ENCODE measurements around the gene SLC6A8.

The SLC6A8 gene

DNA sequence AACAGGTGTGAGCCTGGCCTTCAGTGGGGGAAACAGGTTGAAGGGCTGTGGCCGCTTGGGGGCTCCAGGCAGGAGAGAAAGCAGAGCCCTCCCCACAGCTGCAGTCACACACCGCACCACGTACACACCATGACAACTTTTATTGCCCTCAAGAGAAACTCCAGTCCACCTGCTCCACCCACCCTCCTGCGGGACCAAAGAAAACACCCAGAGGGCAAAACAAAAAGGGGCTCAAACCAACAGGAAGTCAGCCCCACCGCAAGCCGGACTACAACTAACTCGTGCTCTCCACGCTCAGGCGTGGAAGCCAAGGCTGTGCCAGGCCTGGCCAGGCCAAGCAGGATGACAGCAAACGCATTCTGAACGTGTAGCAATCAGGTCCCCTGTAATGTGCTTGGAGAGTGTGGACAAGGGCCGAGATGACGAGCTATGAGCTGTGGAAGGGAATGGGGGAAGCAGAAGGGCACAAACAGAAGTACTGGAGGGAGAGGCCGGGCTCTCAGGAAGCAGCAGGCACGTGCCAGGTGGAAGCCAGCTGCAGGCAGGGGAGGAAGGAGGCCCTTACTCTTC, 12.7 kb downstream of the SLC6A8 start:
- Histone ChIP-seq H3K36me3 (ENCODE audit: insufficient read depth, low read length) (peaks cover 38% of the 10 kb centered on the region), H3K4me1 (ENCODE audit: insufficient read depth, low read length) (no peaks in the 10 kb centered on the region), H2AFZ (ENCODE audit: low read depth, low read length) (no peak overlapping the region), H3K27me3 (ENCODE audit: insufficient read depth, low read length, poor library complexity) (no peaks in the 10 kb centered on the region), H4K20me1 (ENCODE audit: insufficient read depth, low read length) (no peaks in the 10 kb centered on the region), H3K79me2 (ENCODE audit: insufficient read depth, low read length) (no peaks in the 10 kb centered on the region), H3K4me3 (ENCODE audit: low read depth in 1 of 2, low read length in 2 of 2) (no peak overlapping the region), H3K27ac (ENCODE audit: low read length) (no peak overlapping the region), H3K9me3 (ENCODE audit: insufficient read depth, low read length, severe bottlenecking) (no peaks in the 10 kb centered on the region), H3K4me2 (ENCODE audit: insufficient read depth, low read length) (no peak overlapping the region), H3K9ac (ENCODE audit: low read depth, low read length) (no peak overlapping the region)
- DNase-seq = no peak
- no peak for ATAC-seq (ENCODE audit: insufficient read depth, low read depth)
- TF ChIP-seq EZH2 (IDR thresholded peaks at IDR 0.05; ENCODE audit: borderline replicate concordance, low read depth, low read length, severe bottlenecking) = no peak
- TF ChIP-seq, protein P1, sequence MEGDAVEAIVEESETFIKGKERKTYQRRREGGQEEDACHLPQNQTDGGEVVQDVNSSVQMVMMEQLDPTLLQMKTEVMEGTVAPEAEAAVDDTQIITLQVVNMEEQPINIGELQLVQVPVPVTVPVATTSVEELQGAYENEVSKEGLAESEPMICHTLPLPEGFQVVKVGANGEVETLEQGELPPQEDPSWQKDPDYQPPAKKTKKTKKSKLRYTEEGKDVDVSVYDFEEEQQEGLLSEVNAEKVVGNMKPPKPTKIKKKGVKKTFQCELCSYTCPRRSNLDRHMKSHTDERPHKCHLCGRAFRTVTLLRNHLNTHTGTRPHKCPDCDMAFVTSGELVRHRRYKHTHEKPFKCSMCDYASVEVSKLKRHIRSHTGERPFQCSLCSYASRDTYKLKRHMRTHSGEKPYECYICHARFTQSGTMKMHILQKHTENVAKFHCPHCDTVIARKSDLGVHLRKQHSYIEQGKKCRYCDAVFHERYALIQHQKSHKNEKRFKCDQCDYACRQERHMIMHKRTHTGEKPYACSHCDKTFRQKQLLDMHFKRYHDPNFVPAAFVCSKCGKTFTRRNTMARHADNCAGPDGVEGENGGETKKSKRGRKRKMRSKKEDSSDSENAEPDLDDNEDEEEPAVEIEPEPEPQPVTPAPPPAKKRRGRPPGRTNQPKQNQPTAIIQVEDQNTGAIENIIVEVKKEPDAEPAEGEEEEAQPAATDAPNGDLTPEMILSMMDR (IDR thresholded peaks at IDR 0.05; ENCODE audit: borderline replicate concordance, extremely low read depth, low read length, poor library complexity, severe bottlenecking) = no peak

DNA sequence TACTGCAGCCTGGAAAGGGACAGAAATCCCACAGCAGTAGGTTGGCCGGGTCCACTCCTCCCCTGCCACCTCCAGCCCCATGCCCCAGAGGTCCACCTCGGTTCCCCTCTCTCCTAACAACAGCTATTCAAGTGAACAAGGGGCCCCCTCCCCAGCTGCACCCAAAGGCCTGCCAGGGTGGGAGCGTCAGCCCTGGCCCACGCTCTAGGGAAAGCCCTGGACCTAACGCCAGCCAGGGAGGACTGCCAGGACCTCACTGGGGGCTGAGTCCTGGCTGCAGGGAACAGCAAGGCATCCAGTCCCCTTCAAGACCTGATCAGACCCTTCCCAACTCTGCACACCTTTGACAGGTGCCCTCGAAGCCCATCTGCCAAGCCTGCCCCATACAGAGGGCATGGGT, 13.2 kb downstream of the SLC6A8 start:
- Histone ChIP-seq H2AFZ (ENCODE audit: low read depth, low read length) (no peak overlapping the region), H4K20me1 (ENCODE audit: insufficient read depth, low read length) (no peaks in the 10 kb centered on the region), H3K9ac (ENCODE audit: low read depth, low read length) (no peak overlapping the region), H3K27ac (ENCODE audit: low read length) (no peak overlapping the region), H3K79me2 (ENCODE audit: insufficient read depth, low read length) (no peaks in the 10 kb centered on the region), H3K27me3 (ENCODE audit: insufficient read depth, low read length, poor library complexity) (no peaks in the 10 kb centered on the region), H3K4me3 (ENCODE audit: low read depth in 1 of 2, low read length in 2 of 2) (no peak overlapping the region), H3K4me1 (ENCODE audit: insufficient read depth, low read length) (no peaks in the 10 kb centered on the region), H3K36me3 (ENCODE audit: insufficient read depth, low read length) (peaks cover 38% of the 10 kb centered on the region), H3K4me2 (ENCODE audit: insufficient read depth, low read length) (no peak overlapping the region), H3K9me3 (ENCODE audit: insufficient read depth, low read length, severe bottlenecking) (no peaks in the 10 kb centered on the region)
- TF ChIP-seq, protein P1 (IDR thresholded peaks at IDR 0.05; ENCODE audit: borderline replicate concordance, extremely low read depth, low read length, poor library complexity, severe bottlenecking) = no peak
- no peak for TF ChIP-seq EZH2 (IDR thresholded peaks at IDR 0.05; ENCODE audit: borderline replicate concordance, low read depth, low read length, severe bottlenecking)
- no peak for ATAC-seq (ENCODE audit: insufficient read depth, low read depth)
- no peak for DNase-seq

DNA sequence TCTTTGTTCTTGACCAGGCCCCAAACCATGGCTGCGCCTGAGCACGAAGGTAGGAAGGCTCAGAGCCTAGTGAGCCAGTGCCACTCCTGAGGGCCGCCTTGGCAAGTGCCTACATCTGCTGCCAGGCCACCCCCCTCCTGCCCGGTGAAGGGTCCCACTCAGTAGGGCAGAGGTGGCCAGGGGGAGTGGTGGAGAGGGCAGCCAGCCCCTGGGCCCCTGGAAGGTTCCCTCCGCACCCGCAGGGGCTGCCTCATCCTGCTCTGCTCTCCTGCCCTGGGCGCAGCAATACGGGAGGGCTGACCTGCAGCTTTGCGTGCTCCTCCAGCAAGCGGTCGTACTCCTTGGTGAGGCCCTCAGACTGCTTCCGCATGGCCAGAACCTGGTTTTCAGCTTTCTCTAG, 14.0 kb downstream of the SLC6A8 start:
- no peak overlapping the region for H3K4me2 ChIP-seq (ENCODE audit: insufficient read depth, low read length)

More for the DNA sequence above, 14.0 kb downstream of the SLC6A8 start:
- DNase-seq (no peak), ATAC-seq (ENCODE audit: insufficient read depth, low read depth) (no peak)
- Histone ChIP-seq H3K79me2 (ENCODE audit: insufficient read depth, low read length) (no peaks in the 10 kb centered on the region), H3K4me1 (ENCODE audit: insufficient read depth, low read length) (no peaks in the 10 kb centered on the region), H3K9ac (ENCODE audit: low read depth, low read length) (no peak overlapping the region), H4K20me1 (ENCODE audit: insufficient read depth, low read length) (no peaks in the 10 kb centered on the region; the same call in 1 of the 2 replicates), H3K36me3 (ENCODE audit: insufficient read depth, low read length) (peaks cover 38% of the 10 kb centered on the region), H3K27ac (ENCODE audit: low read length) (no peak overlapping the region), H2AFZ (ENCODE audit: low read depth, low read length) (no peak overlapping the region), H3K4me3 (ENCODE audit: low read depth in 1 of 2, low read length in 2 of 2) (no peak overlapping the region), H3K27me3 (ENCODE audit: insufficient read depth, low read length, poor library complexity) (no peaks in the 10 kb centered on the region), H3K9me3 (ENCODE audit: insufficient read depth, low read length, severe bottlenecking) (no peaks in the 10 kb centered on the region)
- TF ChIP-seq EZH2 (IDR thresholded peaks at IDR 0.05; ENCODE audit: borderline replicate concordance, low read depth, low read length, severe bottlenecking) = no peak
- TF ChIP-seq, protein P1 (IDR thresholded peaks at IDR 0.05; ENCODE audit: borderline replicate concordance, extremely low read depth, low read length, poor library complexity, severe bottlenecking) = no peak

All from DND-41 (cell line).